ENCODE results near the gene GGA2. TPM values are rescaled to one million over a fixed set of nuclear protein-coding genes. Genes with fewer than 3 reads are reported as not detected.
"Not testable (repeated sequence)": the region's sequence is repeated elsewhere in the genome, so short reads cannot be mapped to it uniquely, and the experiment has no call there.

GGA2 gene
- total RNA-seq, 1 donor from 2014 or later = 89.9 TPM

- H3K27me3 Mint-ChIP-seq = no peaks in the 10 kb centered on the region
- no peak overlapping the region for H3K27ac Mint-ChIP-seq
- no peak for DNase-seq (ENCODE audit: low spot score, unreplicated experiment)
- peaks cover 8% of the 10 kb centered on the region for H3K36me3 Mint-ChIP-seq (ENCODE audit: insufficient read depth)
- no peak overlapping the region for H3K4me3 Mint-ChIP-seq (ENCODE audit: low read depth)
- TF ChIP-seq CTCF (IDR thresholded peaks at IDR 0.05; ENCODE audit: unreplicated experiment) = no peak
- H3K4me1 Mint-ChIP-seq (ENCODE audit: low read depth) = no peaks in the 10 kb centered on the region
- no peaks in the 10 kb centered on the region for H3K9me3 Mint-ChIP-seq (ENCODE audit: low read depth)
These were observed 6.3 kb upstream of the GGA2 start for GRCh38 chr16:23516366-23517137.

DNA sequence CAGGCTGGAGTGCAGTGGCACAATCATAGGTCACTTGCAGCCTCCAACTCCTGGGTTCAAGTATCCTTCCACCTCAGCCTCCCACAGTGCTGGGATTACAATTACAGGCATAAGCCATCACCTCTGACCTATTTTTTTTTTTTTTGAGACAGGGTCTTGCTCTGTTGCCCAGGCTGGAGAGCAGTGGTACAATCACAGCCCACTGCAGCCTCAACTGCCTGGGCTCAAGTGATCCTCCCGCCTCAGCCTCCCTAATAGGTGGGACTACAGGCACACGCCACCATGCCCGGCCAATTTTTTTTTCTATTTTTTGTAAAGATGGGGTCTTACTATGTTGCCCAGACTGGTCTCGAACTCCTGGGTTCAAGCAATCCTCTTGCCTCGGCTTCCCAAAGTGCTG, 5.6 kb upstream of the GGA2 start:
- Mint-ChIP-seq H3K4me1 (ENCODE audit: low read depth) (no peaks in the 10 kb centered on the region), H3K36me3 (ENCODE audit: insufficient read depth) (peaks cover 6% of the 10 kb centered on the region), H3K27ac (no peak overlapping the region), H3K4me3 (ENCODE audit: low read depth) (no peak overlapping the region), H3K9me3 (ENCODE audit: low read depth) (no peaks in the 10 kb centered on the region), H3K27me3 (no peaks in the 10 kb centered on the region)
- TF ChIP-seq CTCF (IDR thresholded peaks at IDR 0.05; ENCODE audit: unreplicated experiment) = no peak
- no peak for DNase-seq (ENCODE audit: low spot score, unreplicated experiment)

- H3K27ac Mint-ChIP-seq = no peak overlapping the region
- H3K4me3 Mint-ChIP-seq (ENCODE audit: low read depth) = no peak overlapping the region
- no peaks in the 10 kb centered on the region for H3K9me3 Mint-ChIP-seq (ENCODE audit: low read depth)
- TF ChIP-seq CTCF (IDR thresholded peaks at IDR 0.05; ENCODE audit: unreplicated experiment) = no peak
- no peak for DNase-seq (ENCODE audit: low spot score, unreplicated experiment)
- no peaks in the 10 kb centered on the region for H3K4me1 Mint-ChIP-seq (ENCODE audit: low read depth)
- peaks cover 5% of the 10 kb centered on the region for H3K36me3 Mint-ChIP-seq (ENCODE audit: insufficient read depth)
- H3K27me3 Mint-ChIP-seq = no peaks in the 10 kb centered on the region
These were observed 4.3 kb upstream of the GGA2 start for GRCh38 chr16:23514381-23515152.

- Mint-ChIP-seq H3K4me3 (ENCODE audit: low read depth) (no peak overlapping the region), H3K9me3 (ENCODE audit: low read depth) (no peaks in the 10 kb centered on the region), H3K4me1 (ENCODE audit: low read depth) (peaks cover 13% of the 10 kb centered on the region), H3K27me3 (no peaks in the 10 kb centered on the region), H3K36me3 (ENCODE audit: insufficient read depth) (peaks cover 5% of the 10 kb centered on the region), H3K27ac (peak overlapping the region; percentile 13)
- DNase-seq (ENCODE audit: low spot score, unreplicated experiment) = no peak
- TF ChIP-seq CTCF (IDR thresholded peaks at IDR 0.05; ENCODE audit: unreplicated experiment) = no peak
These were observed 1.9 kb upstream of the GGA2 start for GRCh38 chr16:23512168-23512695.

DNA sequence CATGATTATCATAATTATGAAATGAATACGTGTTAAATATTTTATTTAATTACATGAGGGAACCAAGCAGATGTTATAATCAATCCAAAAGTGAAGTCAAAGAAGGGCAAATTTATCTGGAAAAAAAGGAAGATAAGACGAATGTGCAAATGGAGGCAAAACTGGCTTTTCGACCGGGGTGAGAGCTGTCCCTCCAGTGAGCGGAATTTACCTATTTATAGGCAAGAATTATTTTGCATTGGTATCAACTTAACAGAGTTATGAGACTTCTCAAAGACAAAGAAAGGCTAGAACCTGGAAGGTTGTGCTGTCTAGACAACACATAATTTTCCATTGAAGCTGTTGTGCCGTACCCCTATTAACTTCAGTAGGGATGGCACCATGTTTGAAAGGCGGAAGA, 1.4 kb upstream of the GGA2 start:
- Mint-ChIP-seq H3K27me3 (no peaks in the 10 kb centered on the region), H3K27ac (peak overlapping the region; percentile 13), H3K36me3 (ENCODE audit: insufficient read depth) (peaks cover 5% of the 10 kb centered on the region), H3K4me1 (ENCODE audit: low read depth) (peaks cover 13% of the 10 kb centered on the region), H3K4me3 (ENCODE audit: low read depth) (peak overlapping the region; percentile 50), H3K9me3 (ENCODE audit: low read depth) (no peaks in the 10 kb centered on the region)
- TF ChIP-seq CTCF (IDR thresholded peaks at IDR 0.05; ENCODE audit: unreplicated experiment) = no peak
- DNase-seq (ENCODE audit: low spot score, unreplicated experiment) = no peak

- DNase-seq (ENCODE audit: low spot score, unreplicated experiment); H3K27me3 Mint-ChIP-seq; H3K36me3 Mint-ChIP-seq (ENCODE audit: insufficient read depth); H3K9me3 Mint-ChIP-seq (ENCODE audit: low read depth); H3K27ac Mint-ChIP-seq: not testable (repeated sequence)
- Mint-ChIP-seq H3K4me3 (ENCODE audit: low read depth) (peak overlapping the region; percentile 75), H3K4me1 (ENCODE audit: low read depth) (peaks cover 13% of the 10 kb centered on the region)
These were observed 599 bp upstream of the GGA2 start for GRCh38 chr16:23510915-23511270.

Data from progenitor cell of endocrine pancreas (in vitro differentiated cells).